ENCODE results near the gene VARS1.
A peak's percentile ranks its signal among the peaks of the same experiment; 100 is the strongest.

- TF ChIP-seq POLR2A (IDR thresholded peaks at IDR 0.05) (no peak), CTCF (IDR thresholded peaks at IDR 0.05) (peak in 5 of 6 experiments; percentile 11 to 37 (median 33))
These were observed 4.0 kb downstream of the VARS1 start for GRCh38 chr6:31791324-31792089.

Measured in upper lobe of left lung (tissue), 4 donors.